ENCODE measurements around the gene IGFL3. TPM values are rescaled to one million over a fixed set of nuclear protein-coding genes. Genes with fewer than 3 reads are reported as not detected.
"Not testable (repeated sequence)": the region's sequence is repeated elsewhere in the genome, so short reads cannot be mapped to it uniquely, and the experiment has no call there.

The IGFL3 gene
- total RNA-seq: not detected
- long read RNA-seq: 0 reads

DNA sequence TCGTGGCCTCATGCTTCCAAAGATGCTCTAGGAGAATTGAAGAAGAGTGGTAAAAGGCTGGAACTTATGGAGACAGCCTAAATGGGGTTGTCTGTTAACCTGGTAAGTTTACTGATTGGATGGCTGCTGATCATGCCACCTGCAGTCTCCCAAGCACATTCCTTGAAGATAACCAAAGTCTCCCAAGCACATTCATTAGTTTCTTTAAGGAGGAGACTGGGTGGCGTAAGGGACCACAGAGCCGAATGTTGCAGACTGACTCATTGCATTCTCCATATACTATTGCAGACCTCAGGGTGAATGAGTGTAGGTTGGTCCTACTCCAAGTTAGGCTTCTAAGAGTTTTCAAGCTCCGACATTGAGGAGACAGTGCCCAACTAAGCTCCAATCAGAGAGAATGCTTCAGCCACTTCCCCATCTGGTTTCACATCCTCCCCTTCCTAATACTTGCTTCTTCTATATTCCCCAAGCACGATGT lies at the start of gene IGFL3:
Gene IGFL3, minus strand, starts transcription at position 51 of the 478 bp plus-strand sequence. Its CDS starts 39 bp downstream, at position 12.
- DNase-seq (ENCODE audit: low spot score): no peak

DNA sequence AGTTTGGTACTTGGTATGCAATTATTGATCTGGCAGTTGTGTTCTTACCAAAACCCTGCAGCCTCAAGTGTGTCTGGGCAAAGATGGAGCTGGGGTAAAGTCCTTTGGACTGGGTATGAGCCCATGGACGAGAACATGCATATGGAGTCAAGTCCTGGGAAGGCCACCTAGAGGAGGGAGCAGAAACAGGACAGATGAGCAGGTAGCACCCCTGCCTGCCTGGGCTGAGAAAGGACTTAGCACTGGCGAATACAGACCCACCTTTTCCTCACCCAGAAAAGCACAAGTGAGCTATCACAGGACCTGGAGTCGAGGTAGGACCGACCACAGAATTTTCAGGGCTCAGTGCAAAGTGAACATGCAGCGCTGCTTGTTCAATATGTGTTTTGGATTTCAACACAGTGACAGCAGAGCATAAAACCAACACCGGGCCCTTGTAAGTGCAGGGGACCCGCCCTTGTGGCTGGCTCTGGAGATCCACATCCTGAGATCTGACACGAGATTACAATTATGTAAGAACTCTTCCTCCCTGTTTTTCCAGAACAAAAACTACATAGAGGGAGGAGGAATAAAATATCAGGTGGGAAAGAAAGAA lies 49.5 kb upstream of the IGFL3 start:
- no peak for DNase-seq (ENCODE audit: low spot score)

DNA sequence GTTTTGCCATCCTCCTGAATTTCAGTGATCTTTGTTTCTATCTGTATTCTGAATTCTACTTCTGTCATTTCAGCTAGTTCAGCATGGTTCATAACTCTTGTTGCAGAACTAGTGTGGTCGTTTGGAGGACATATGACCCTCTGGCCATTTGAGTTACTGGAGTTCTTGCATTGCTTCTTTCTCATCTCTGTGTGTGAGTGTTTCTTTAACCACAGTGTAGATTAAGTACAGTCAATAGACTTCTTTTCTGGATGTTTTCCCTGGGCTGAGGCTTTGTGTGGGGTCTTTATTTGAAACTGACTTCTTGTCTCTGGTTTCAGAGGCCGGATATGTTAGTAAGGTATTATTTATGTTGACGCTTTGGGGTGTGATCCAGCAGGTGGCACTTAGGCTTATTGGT lies 38.2 kb upstream of the IGFL3 start:
- no peak for DNase-seq (ENCODE audit: low spot score)

DNA sequence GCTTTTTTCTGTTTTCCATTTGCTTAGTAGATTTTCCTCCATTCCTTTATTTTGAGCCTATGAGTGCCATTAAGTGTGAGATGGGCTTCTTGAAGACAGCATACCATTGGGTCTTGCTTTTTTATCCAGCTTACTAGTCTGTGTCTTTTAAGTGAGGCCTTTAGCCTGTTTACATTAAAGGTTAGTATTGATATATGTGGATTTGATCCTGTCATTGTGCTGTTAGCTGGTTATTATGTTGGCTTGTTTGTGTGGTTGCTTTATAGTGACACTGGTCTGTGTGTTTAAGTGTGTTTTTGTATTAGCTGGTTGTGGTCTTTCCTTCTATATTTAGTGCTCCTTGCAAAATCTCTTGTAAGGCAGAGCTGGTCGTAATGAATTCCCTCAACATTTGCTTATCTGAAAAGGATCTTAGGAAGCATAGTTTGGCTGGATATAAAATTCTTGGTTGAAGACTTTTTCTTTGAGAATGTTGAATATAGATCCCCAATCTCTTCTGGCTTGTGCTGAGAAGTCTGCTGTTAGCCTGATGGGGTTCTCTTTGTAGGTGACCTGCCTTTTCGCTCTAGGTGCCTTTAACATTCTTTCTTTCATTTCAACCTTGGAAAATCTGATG lies 37.3 kb upstream of the IGFL3 start:
- DNase-seq (ENCODE audit: low spot score): not testable (repeated sequence)

DNA sequence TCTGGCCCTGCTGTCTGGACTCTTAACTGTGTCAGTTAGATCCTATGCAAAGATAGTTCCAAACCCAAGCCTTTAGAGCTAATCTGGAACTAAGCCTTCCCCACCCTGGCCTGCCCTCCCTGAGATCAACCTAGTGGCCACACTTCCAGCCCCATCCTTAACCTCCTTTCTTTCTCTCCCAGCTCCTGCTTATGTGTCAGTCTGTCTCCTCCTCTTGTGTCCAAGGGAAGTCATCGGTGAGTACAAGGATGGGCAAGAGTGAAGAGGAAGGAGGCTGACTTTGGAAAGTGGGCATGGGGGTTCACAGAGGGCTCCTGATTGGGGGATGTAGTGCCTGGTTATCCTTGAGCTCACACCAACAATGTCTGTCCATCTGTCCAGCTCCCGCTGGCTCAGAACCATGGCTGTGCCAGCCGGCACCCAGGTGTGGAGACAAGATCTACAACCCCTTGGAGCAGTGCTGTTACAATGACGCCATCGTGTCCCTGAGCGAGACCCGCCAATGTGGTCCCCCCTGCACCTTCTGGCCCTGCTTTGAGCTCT lies 35.8 kb upstream of the IGFL3 start:
- no peak for DNase-seq (ENCODE audit: low spot score)

DNA sequence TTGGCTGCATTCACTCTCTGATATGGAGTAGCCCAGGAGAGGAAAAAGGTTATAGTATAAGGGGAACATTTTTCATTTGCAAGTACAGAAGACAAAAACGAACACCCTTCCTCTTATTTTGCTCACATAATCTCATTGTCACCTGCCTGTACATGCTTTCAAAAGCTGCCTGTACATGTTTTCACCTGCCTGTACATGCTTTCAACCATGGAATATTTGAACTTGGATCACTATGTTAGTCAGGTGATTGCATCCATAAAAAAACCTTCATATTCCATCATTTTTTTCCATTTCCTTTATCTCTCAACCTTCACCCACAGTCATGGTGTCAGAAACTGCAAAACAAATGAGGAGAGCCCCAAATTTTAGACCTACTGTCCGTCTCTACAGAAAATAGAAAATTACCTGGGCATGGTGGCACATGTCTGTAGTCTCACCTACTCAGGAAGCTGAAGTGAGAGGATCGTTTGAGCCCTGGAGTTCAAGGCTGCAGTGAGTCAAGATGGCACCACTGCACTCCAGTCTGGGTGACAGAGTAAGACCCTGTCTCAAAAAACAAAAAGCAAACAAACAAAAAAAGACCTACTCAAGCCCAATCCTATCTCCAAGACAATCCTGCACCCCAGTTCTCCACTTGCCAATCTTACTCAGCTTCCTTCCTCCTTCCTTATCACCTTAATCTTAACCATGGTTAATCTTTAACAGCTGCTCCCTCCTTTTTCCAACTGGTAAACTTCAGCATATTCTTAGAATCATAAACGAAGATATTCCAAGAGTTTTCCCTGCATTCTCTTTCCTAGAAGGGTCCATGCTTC lies 35.1 kb upstream of the IGFL3 start:
- no peak for DNase-seq (ENCODE audit: low spot score)

DNA sequence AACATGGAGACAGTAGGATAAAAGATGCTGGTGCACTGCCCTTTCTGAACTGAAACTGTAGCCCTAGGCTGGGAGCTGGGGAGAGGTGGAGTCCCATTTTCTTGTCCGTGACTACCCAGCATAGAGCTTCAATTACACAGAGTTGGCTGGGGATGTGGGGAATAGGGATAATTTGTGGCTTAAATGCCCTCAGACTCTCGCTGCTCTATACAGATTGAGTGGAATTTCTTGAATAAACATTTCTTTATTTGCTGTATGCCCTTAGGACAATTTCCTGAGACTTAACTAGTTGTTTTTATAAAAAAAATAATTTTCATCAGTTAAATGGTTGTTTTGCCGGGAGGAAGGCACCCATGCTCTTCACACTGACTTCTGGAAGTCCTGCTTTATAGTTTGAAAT lies 30.7 kb upstream of the IGFL3 start:
- DNase-seq (ENCODE audit: low spot score): no peak

DNA sequence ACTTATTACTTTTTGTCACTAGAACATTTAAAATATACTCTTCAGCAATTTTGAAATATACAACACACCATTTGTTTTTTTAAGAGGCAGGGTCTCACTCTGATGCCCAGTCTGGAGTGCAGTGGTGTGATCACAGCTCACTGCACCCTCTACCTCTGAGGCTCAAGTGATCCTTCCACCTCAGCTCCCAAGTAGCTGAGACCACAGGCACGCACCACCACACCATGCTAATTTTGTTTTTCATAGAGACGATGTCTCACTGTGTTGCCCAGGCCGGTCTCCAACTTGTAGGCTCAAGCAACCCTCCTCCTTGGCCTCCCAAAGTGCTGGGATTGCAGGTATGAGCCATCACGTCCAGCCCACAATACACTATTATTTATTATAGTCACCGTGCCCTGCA lies 26.1 kb upstream of the IGFL3 start:
- no peak for DNase-seq (ENCODE audit: low spot score)

DNA sequence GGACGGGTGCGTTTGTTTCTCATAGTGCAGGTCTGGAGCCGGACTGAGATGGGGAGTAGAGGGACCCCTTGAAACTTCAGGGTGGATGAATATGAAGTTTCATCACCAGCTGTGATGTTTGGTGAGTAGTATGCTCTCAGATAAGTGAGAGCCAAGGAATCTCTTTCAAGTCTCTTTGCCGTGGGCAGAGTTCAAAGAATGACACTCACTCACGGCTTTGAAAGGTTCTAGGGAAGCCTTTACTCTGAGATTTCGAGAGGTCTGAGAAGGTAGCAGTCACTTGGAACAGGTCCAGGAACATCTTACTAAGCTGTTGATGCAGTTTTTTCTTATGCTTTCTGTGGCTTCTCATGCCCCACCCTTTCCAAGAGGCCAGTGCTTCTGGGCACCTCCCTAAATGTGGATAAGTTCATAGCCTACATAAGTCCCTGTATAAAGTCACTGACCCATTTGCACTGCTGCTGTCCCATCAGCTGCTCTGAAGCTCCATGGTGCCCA lies 23.4 kb upstream of the IGFL3 start, which contains the start of gene IGFL2:
Gene IGFL2, plus strand, starts transcription at position 448 of the 498 bp plus-strand sequence. Its CDS starts 41 bp downstream, at position 489.
- DNase-seq (ENCODE audit: low spot score): no peak

DNA sequence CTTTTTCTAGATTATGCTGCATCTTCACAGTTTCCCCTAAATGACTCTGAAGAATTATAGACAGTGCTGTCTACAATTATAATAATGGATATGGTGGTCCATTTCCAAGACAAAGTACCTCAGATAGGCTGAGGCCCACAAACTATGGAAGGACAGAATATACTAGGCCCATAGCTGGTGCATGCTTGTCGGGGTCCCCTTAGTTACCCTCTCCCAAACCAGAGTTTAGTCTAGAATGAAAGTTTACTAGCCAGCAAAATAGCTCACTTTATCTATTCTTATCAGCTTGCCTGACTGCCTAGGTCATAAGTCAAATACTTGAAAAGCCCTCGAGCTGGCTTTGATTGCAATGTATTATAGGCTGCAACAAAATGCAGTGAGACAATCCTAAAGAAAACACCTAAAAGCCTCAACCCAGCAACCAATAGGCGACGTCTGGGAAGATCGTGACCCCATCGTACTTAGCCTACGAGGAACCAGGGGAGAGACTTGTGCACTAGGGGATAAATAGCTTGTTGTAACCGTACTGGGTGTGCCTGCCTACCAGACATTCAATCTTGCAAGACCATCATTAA lies 22.8 kb upstream of the IGFL3 start:
- no peak for DNase-seq (ENCODE audit: low spot score)

DNA sequence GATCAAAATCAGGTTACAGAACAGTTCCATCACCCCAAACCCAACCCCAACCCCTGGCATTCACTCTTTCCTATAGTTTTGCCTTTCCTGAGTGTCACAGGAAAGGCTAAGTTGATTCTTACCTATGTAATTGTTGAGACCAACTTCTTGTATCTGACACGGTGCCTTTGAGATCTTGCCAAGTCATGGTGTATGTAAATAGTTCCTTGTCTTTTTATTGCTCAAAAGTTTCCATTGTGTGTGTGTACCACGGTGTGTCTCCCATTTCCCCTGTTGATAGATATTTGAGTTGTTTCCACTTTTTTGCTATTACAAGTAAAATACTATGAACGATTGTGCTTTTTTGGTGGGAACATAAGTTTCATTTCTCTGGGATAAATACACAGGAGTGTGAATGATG lies 20.3 kb upstream of the IGFL3 start:
- no peak for DNase-seq (ENCODE audit: low spot score)

DNA sequence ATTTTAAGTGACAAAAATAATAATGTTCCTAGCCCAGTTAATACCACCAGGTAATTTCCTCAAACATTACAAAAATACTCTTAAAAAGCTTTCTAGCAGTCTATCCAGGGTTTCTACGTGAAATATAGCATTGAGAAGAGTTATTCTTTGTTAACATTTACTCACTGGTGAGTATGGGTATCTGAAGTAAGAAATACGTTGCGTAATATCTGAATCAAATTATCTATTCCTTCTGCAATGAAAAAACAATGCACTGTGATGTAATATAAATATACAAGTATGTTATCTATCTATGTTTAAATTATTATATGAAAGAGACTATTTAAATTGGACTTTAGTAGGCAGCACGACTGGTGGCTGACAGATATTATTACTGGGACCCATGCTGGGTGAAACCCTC lies 17.8 kb upstream of the IGFL3 start:
- no peak for DNase-seq (ENCODE audit: low spot score)

DNA sequence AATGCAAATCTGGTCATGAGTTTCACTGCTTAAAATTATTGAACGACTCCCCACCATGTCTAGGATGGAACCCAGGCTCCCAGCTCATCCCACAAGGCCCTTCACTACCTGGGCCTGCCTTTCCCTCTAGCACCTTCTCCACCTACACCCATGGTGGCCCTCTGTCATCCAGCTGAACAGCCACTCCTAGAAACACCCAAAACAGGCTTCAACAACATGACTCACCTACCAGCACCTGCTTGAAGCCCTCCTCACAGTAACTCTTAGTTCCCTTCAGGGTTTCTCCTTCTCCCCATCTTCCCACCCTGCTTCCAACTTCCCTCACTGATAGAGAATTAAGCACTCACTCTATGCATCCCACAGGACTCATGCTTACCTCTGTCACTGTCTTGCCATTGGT lies 16.9 kb upstream of the IGFL3 start:
- no peak for DNase-seq (ENCODE audit: low spot score)

DNA sequence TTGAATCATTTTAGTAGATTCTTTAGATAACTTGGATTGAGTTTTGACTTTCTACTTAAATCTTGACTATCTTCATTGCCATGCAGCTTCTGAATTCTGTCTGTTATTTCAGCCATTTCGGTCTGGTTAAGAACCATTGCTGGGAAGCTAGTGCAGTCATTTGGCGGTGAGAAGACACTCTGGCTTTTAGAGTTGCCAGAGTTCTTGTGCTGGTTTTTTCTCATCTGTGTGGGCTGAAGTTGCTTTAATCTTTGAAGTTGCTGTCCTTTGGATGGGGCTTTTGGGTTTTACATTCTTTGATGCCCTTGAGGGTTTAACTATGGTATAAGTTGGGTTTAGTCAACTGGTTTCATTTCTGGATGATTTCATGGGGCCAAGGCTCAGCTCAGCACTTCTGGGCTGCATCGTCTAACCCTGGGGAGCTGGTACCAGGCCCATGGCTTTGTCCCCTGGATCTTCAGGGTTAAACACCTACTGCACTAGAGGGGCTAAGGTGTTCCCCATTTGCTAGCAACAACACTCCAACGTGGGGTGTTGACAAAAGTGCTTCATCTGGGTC lies 13.5 kb upstream of the IGFL3 start:
- DNase-seq (ENCODE audit: low spot score): no peak

DNA sequence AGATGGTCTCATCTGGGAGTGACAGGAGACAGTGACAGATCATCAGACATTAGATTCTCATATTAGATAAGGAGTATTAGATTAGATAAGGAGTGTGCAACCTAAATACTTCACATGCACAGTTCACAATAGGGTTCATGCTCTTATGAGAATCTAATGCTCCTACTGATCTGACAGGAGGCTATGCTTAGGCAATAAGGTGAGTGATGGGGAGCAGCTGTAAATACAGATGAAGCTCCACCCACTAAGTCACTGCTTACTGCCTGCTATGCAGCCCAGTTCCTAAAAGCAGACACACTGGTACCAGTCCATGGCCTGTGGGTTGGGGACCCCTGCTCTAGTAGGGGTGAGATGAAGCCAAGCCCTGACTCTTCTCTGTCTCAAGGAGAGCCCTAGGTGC lies 10.0 kb upstream of the IGFL3 start:
- no peak for DNase-seq (ENCODE audit: low spot score)

DNA sequence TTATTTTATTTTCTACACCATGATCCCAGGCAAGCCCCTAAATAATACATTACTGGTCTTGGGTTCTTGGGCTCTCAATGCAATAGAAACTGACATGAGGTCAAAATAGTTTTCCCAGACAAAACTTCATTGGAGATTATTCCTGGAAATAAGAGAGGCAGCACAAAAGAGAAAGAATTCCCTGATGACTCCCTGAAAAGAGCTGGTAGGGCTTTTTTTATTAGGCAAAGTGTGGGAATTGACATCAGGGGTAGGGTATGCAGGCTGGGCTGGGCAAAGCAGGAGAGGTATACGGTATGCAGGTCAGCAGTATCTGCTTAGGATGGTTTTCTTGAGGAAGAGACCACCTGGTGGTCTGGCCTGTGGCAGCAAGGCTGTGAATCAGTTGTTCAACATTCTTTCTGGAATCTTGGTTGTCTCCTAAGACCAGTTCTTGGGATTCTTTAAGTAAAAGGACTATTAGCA lies 9.3 kb upstream of the IGFL3 start:
- no peak for DNase-seq (ENCODE audit: low spot score)

DNA sequence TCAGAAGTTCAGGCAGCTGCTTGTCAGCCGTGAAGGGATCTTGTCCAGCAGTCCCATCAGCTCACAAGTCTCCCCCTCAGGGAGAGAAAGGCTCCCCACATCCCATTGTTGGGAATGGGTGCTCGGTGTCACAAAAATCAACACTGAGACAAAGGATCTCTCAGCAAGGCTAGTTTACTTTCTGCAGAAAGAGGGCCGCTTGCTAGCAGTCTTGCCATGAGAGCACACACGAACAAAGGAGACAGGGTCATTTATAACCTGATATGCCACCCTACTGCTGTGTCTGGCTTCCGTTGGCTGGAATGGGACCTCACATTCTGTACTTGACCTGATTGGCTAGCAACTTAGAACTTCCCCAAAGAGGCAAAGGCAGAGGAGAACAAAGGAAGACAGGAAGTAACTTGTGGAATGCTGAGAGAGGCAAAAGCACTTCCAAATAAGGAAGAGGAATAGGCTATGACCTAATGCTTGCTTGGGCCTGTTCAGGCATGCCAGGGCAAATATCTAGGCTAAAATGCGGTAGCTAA lies 8.7 kb upstream of the IGFL3 start:
- no peak for DNase-seq (ENCODE audit: low spot score)

DNA sequence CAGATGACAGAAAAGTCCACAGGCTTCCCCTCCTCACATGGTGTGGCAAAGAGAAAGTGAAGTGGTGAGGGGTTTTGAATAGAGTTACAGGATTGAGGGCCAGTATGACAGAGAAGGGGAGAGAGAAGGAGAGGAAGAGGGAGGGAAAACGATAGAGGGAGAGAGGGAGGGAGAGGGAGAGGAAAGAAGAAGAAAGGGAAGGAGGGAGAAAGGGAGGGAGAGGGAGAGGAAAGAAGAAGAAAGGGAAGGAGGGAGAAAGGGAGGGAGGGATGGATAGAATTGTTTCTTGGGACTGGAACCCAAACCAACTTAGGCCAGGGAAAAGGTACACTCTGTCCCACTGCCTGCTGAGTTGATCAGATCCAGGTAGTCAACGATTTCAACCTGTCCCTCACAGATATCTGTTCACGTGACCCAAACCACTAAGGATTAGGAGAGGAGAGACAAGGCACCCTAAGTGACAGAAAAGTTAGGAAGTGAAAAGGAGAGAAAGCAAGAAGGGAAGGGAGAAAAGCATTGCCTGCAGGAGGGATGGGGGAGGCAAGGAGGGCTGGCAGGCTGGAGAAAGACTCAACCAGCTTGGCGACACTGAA lies 8.1 kb upstream of the IGFL3 start:
- no peak for DNase-seq (ENCODE audit: low spot score)

DNA sequence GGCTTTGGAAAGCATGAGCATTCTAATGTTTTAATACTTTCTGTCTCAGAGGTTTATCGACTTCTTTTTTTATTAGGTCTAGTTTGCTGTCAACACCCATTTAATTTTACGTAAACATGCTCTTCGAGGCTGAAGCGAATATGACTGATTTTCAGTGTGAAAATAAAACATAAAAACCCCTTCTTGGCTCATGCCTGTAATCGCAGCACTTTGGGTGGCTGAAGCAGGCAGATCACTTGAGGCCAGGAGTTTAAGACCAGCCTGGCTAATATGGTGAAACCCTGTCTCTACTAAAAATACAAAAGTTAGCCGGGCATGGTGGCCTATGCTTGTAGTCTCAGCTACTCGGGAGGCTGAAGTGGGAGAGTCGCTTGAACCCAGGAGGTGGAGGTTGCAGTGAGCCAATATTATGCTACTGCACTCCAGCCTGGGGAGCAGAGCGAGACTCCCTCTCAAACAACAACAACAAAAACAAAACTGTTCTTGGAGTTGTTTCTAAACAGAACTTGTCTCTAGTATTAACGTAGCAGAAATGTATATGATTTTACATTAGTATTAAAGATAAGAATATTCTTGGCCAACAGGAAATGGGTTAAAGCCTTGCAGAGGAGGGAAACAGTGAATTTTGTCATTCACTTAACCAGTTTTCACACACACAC lies 7.1 kb upstream of the IGFL3 start:
- no peak for DNase-seq (ENCODE audit: low spot score)

DNA sequence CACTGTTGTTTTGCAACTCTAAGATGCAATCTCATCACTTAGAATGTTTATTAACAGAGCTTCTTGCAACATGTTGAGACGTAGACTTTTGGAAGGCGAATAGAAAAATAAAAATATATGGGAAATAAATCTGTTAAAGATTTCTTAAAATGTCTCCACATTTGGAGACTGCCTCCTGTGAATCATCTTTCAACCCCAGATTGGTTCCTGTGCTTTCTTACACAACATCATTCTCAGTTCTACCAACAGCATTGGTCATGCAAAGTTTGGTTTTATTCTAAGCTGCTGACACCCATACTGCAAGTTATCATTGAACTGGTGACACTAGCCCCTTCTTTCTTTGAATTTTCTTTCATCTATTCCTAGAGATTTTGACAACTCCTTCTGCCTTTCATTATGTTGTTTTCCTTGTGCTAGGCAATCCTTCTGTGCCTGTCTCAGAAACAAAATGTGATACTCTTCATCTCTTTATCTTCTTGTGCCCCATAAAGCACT lies 1.6 kb upstream of the IGFL3 start:
- DNase-seq (ENCODE audit: low spot score): no peak
